Kidney capillary endothelial cell (primary cell): Measurements from ENCODE around the gene FYTTD1.

Experiments
- DNase-seq: peaks from one replicate; pipeline ENCODE4 v3.0.0-alpha.2; 2018; ENCODE audit warnings: low spot score

The FYTTD1 gene

GRCh38 chr3:197793247-197793646 lies 43.6 kb downstream of the FYTTD1 start:
- peak; percentile 84 for DNase-seq

- no peak for DNase-seq
Observed at GRCh38 chr3:197794115-197794514, 44.4 kb downstream of the FYTTD1 start.

- DNase-seq = no peak
Observed at GRCh38 chr3:197795200-197795599, 45.5 kb downstream of the FYTTD1 start.

- no peak for DNase-seq
Observed at GRCh38 chr3:197796087-197796486, 46.4 kb downstream of the FYTTD1 start.

- DNase-seq = no peak
Observed at GRCh38 chr3:197798863-197799262, 49.2 kb downstream of the FYTTD1 start.

- DNase-seq = no peak
Observed at GRCh38 chr3:197800379-197800778, 50.7 kb downstream of the FYTTD1 start.

- no peak for DNase-seq
Observed at GRCh38 chr3:197801891-197802778, 52.5 kb downstream of the FYTTD1 start.

- DNase-seq = no peak
Observed at GRCh38 chr3:197802779-197803459, 53.2 kb downstream of the FYTTD1 start.

GRCh38 chr3:197804511-197804910 lies 54.8 kb downstream of the FYTTD1 start:
- no peak for DNase-seq

- DNase-seq = no peak
Observed at GRCh38 chr3:197807969-197808587, 58.4 kb downstream of the FYTTD1 start.

GRCh38 chr3:197809356-197810020 lies 59.8 kb downstream of the FYTTD1 start:
- no peak for DNase-seq

GRCh38 chr3:197810901-197811300 lies 61.2 kb downstream of the FYTTD1 start:
- no peak for DNase-seq

GRCh38 chr3:197811343-197811742 lies 61.7 kb downstream of the FYTTD1 start:
- no peak for DNase-seq

- no peak for DNase-seq
Observed at GRCh38 chr3:197814372-197814771, 64.7 kb downstream of the FYTTD1 start.

- no peak for DNase-seq
Observed at GRCh38 chr3:197820550-197821335, 71.1 kb downstream of the FYTTD1 start.

- no peak for DNase-seq
Observed at GRCh38 chr3:197829397-197830045, 79.8 kb downstream of the FYTTD1 start.

GRCh38 chr3:197830308-197830966 lies 80.8 kb downstream of the FYTTD1 start:
- DNase-seq = no peak

GRCh38 chr3:197830967-197831313 lies 81.3 kb downstream of the FYTTD1 start:
- no peak for DNase-seq

GRCh38 chr3:197833930-197834715 lies 84.4 kb downstream of the FYTTD1 start:
- no peak for DNase-seq

GRCh38 chr3:197835509-197835908 lies 85.8 kb downstream of the FYTTD1 start:
- DNase-seq = no peak
